ENCODE measurements around the gene CCDC12. TPM values are rescaled to one million over a fixed set of nuclear protein-coding genes. Genes with fewer than 3 reads are reported as not detected.
A peak's percentile ranks its signal among the peaks of the same experiment; 100 is the strongest.

The CCDC12 gene
- total RNA-seq (10 to 100 TPM; 34.7 to 43.7 TPM), polyA plus RNA-seq (ENCODE audit: insufficient read length in 6 of 6) (10 to 100 TPM; 42.4 to 57.9 (median 47.4) TPM)
- long read RNA-seq, donor 1, transcript CCDC12-211 (1 exons, 2,412 nt) = major isoform, 7 of 52 reads
- long read RNA-seq, donor 1, partial matches to known transcripts = 41 of 52 reads
- long read RNA-seq, donor 1, other reads (novel, unspliced or antisense) = 0 of 52 reads
- long read RNA-seq, donor 2, transcript CCDC12-211 (1 exons, 2,412 nt) = major isoform, 13 of 43 reads
- long read RNA-seq, donor 2, partial matches to known transcripts = 27 of 43 reads
- long read RNA-seq, donor 2, other reads (novel, unspliced or antisense) = 0 of 43 reads
- long read RNA-seq, donor 3, transcript CCDC12-211 (1 exons, 2,412 nt) = major isoform, 9 of 42 reads
- long read RNA-seq, donor 3, partial matches to known transcripts = 27 of 42 reads
- long read RNA-seq, donor 3, other reads (novel, unspliced or antisense) = 6 of 42 reads
- long read RNA-seq, donor 4, partial matches to known transcripts = 56 of 75 reads
- long read RNA-seq, donor 4, other reads (novel, unspliced or antisense) = 18 of 75 reads
- long read RNA-seq, donor 5, transcript CCDC12-211 (1 exons, 2,412 nt) = major isoform, 8 of 31 reads
- long read RNA-seq, donor 5, partial matches to known transcripts = 17 of 31 reads
- long read RNA-seq, donor 5, other reads (novel, unspliced or antisense) = 5 of 31 reads
- long read RNA-seq, donor 6, transcript CCDC12-211 (1 exons, 2,412 nt) = major isoform, 9 of 33 reads
- long read RNA-seq, donor 6, partial matches to known transcripts = 24 of 33 reads
- long read RNA-seq, donor 6, other reads (novel, unspliced or antisense) = 0 of 33 reads
- long read RNA-seq, donor 7, partial matches to known transcripts = 24 of 31 reads
- long read RNA-seq, donor 7, other reads (novel, unspliced or antisense) = 0 of 31 reads
- long read RNA-seq, donor 8, transcript CCDC12-211 (1 exons, 2,412 nt) = major isoform, 5 of 28 reads
- long read RNA-seq, donor 8, partial matches to known transcripts = 22 of 28 reads
- long read RNA-seq, donor 8, other reads (novel, unspliced or antisense) = 0 of 28 reads
- long read RNA-seq, donor 9 = 0 reads
- long read RNA-seq, donor 10, partial matches to known transcripts = 37 of 51 reads
- long read RNA-seq, donor 10, other reads (novel, unspliced or antisense) = 14 of 51 reads
- long read RNA-seq, donor 11, transcript CCDC12-211 (1 exons, 2,412 nt) = major isoform, 13 of 39 reads
- long read RNA-seq, donor 11, partial matches to known transcripts = 26 of 39 reads
- long read RNA-seq, donor 11, other reads (novel, unspliced or antisense) = 0 of 39 reads
- long read RNA-seq, donor 12, partial matches to known transcripts = 38 of 47 reads
- long read RNA-seq, donor 12, other reads (novel, unspliced or antisense) = 0 of 47 reads

DNA sequence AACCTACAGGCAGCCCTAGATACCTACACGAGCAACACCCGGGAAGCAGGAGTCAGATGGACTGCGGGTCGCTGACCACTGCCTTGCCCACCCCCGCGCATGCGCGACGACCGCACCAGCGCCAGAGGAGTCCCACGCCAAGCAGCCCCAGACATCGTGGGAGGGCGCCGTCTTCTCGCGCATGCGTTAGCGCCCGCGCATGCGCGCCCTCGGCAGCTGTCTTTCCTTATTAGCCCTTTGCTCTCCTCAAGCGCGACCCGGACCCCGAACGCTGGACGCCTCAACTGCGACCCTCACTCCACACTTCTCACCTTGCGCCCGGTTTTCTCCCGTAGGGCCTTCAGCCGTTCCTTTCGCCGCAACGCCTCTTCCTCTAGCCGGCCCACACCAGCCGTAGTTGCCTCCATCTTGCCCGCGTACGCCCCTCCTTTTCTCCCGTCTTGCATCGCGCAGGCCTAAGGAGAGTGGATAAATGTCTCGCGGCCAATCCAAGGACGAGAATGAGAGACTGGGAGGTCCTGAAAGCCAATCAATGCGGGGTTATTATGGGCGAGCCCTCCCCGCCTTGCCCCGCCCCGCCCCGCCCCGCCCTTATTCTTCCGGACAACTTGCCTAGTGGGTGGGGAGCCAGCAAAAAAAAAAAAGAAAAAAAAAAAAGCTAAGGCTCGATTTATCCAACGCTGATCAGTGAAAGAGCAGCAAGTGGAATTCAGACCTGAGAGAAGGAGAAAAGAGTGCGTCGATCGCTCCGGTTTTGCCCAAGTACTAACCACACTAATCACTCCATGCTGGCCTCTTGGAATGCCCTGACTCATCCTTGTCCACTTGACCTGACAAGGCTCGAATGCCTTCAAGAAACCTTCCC is at the start of gene CCDC12:
TSS of gene CCDC12 (minus strand) at position 420 of the 865 bp plus-strand sequence. CDS start at position 407, 13 bp downstream.
- H3K36me3 ChIP-seq = no peaks in the 10 kb centered on the region
- peak within 1 kb of the TSS; percentile 74 to 87 for H3K4me3 ChIP-seq
- intact Hi-C loops (cut with DNase I) = no loop called here
- TF ChIP-seq, protein P1, sequence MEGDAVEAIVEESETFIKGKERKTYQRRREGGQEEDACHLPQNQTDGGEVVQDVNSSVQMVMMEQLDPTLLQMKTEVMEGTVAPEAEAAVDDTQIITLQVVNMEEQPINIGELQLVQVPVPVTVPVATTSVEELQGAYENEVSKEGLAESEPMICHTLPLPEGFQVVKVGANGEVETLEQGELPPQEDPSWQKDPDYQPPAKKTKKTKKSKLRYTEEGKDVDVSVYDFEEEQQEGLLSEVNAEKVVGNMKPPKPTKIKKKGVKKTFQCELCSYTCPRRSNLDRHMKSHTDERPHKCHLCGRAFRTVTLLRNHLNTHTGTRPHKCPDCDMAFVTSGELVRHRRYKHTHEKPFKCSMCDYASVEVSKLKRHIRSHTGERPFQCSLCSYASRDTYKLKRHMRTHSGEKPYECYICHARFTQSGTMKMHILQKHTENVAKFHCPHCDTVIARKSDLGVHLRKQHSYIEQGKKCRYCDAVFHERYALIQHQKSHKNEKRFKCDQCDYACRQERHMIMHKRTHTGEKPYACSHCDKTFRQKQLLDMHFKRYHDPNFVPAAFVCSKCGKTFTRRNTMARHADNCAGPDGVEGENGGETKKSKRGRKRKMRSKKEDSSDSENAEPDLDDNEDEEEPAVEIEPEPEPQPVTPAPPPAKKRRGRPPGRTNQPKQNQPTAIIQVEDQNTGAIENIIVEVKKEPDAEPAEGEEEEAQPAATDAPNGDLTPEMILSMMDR (IDR thresholded peaks at IDR 0.05) = no peak
- no peaks in the 10 kb centered on the region for H3K27me3 ChIP-seq
- peak within 1 kb of the TSS; percentile 88 for H3K27ac ChIP-seq
- peaks cover 18 to 81% of the 10 kb centered on the region in 2 donors for H3K4me1 ChIP-seq
- H3K9me3 ChIP-seq = no peaks in the 10 kb centered on the region
- peak; percentile 93 to 98 (median 96) for DNase-seq
- peak; percentile 83 for ATAC-seq

DNA sequence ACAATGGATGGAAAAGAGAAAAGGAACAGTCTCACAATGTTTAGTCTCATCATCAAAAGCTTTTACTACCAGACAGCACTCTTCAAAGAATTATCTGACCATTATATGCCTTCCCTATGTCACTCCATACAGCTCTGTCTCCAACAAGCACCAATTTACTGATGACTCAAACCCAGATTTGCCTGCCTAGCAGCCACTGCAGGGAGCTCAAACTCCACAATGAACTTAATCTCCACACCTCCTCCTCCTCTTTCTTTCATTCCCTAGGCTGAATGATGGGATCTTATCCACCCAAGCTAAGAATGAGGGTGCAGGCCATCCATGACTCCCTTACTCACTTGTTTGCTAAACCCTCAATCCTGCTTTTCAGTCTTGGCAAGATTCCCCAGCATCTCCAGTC is 48.4 kb upstream of the CCDC12 start:
- ATAC-seq = peak; percentile 45
- H3K36me3 ChIP-seq = peaks cover 0 to 14% of the 10 kb centered on the region in 2 donors
- H3K4me1 ChIP-seq = peaks cover 0 to 12% of the 10 kb centered on the region in 2 donors
- H3K9me3 ChIP-seq = no peaks in the 10 kb centered on the region
- no peak for DNase-seq
- intact Hi-C loops (cut with DNase I) = no loop called here
- H3K4me3 ChIP-seq = no peak overlapping the region
- no peaks in the 10 kb centered on the region for H3K27me3 ChIP-seq
- H3K27ac ChIP-seq = no peak overlapping the region
- TF ChIP-seq, protein P1 (IDR thresholded peaks at IDR 0.05) = no peak

DNA sequence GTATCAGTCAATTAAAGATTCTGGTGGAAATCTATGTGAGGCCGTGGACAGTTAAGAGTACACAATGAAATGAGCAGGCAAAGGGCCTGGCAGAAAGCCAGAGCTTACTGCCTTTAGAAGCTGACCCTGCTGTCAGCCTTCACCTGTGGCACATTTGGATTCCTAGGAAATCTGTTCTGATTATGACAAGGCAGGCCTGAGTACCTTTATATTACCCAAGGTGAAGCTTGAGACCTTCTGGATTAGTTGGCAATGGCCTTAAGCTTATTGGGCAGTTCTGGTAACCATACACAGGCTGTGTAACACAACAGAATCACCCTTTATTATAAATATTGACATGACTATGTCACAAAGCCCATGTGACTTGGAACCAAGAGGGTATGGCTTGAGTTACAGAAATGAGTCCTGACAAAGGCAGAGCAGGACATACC is 46.1 kb upstream of the CCDC12 start:
- H3K36me3 ChIP-seq = peaks cover 0 to 16% of the 10 kb centered on the region in 2 donors
- DNase-seq = peak in 2 of 4 donors; percentile 20 to 28
- H3K9me3 ChIP-seq = no peaks in the 10 kb centered on the region
- TF ChIP-seq, protein P1 (IDR thresholded peaks at IDR 0.05) = no peak
- H3K27ac ChIP-seq = no peak overlapping the region
- intact Hi-C loops (cut with DNase I) = no loop called here
- peak; percentile 6 for ATAC-seq
- no peaks in the 10 kb centered on the region for H3K27me3 ChIP-seq
- H3K4me1 ChIP-seq = peaks cover 2 to 29% of the 10 kb centered on the region in 2 donors
- H3K4me3 ChIP-seq = no peak overlapping the region

DNA sequence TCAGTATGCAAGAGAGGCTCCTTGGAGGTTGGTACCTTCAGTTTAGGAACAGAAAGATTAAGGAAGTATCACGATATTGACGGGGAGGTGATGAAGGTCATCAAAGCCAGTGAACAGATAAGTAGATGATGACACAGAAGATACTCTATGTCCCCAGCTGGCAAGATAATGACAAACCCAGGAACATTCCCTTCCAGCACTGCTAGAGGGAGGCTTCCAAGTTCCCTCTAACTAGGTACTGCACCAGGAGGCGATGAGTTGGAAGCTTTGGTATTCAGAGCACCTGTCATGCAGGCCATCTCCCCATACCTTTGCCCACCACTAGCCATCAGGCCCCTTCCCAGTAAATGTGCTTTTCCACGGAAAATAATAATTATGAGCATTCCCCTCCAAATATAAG is 43.8 kb upstream of the CCDC12 start:
- H3K27me3 ChIP-seq = no peaks in the 10 kb centered on the region
- no peak for ATAC-seq
- intact Hi-C loops (cut with DNase I) = no loop called here
- TF ChIP-seq, protein P1 (IDR thresholded peaks at IDR 0.05) = no peak
- no peak overlapping the region for H3K4me3 ChIP-seq
- peaks cover 16 to 44% of the 10 kb centered on the region in 2 donors for H3K4me1 ChIP-seq
- DNase-seq = no peak
- no peak overlapping the region for H3K27ac ChIP-seq
- H3K36me3 ChIP-seq = peaks cover 0 to 35% of the 10 kb centered on the region in 2 donors
- no peaks in the 10 kb centered on the region for H3K9me3 ChIP-seq
